BLaER1 (cell line): ENCODE results near the gene TNS1.

ENCODE experiments used
- H3K27ac ChIP-seq: shearing (Covaris generic); formaldehyde crosslinking; 2 replicates; pipeline ENCODE4 v1.8.1; 2022
- H3K27me3 ChIP-seq: shearing (Covaris generic); formaldehyde crosslinking; 2 replicates; pipeline ENCODE4 v1.8.1; 2022
- H3K36me3 ChIP-seq: shearing (Covaris generic); formaldehyde crosslinking; 2 replicates; pipeline ENCODE4 v1.8.1; 2022
- H3K4me1 ChIP-seq: shearing (Covaris generic); formaldehyde crosslinking; 2 replicates; pipeline ENCODE4 v1.8.1; 2022
- H3K4me2 ChIP-seq: shearing (Covaris generic); formaldehyde crosslinking; 2 replicates; pipeline ENCODE4 v1.8.1; 2022
- H3K4me3 ChIP-seq: shearing (Covaris generic); formaldehyde crosslinking; 2 replicates; pipeline ENCODE4 v1.8.1; 2022
- H3K9ac ChIP-seq: shearing (Covaris generic); formaldehyde crosslinking; 2 replicates; pipeline ENCODE4 v1.8.1; 2022
- H3K9me3 ChIP-seq: shearing (Covaris generic); formaldehyde crosslinking; 2 replicates; pipeline ENCODE4 v1.8.1; 2022
- H4K20me1 ChIP-seq: shearing (Covaris generic); formaldehyde crosslinking; 2 replicates; pipeline ENCODE4 v1.8.1; 2022
- Cebpa-rat ChIP-seq: shearing (Covaris generic); IDR thresholded peaks from 2 replicates; pipeline ENCODE4 v1.8.1; 2022

The TNS1 gene

DNA sequence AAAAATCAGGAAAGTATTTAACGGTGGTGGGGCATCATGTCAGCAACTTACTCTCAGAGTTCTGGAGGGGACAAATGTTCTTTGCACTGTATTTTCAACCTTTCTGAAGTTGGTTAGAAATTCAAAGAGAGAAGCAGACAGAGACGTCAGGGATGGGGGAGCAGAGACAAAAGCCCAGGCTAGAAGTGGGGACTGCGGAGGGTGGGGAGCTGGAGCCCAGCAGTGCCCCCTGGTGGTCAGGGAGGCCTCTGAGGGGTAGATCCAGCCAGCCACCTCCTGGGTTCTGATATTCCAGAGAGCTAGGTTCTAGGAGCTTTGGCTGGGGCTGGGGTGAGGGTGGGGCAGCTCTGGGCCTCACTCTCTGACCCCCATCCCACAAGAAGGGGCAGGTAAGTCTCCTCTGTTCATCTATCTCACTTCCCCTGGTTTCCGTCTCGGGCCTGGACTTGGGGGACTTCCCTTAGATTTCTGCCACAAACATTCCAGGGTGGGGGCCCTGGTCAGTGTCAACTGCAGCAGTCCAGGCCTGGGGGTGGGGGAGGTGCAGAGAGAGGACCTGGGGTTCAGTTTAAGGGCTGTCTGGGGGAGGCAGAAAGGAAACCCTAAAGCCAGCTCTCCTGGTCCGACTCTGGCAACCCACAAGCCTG lies 8.9 kb downstream of the TNS1 start:
- H3K4me2 ChIP-seq = peak overlapping the region; percentile 65
- H3K9me3 ChIP-seq = no peaks in the 10 kb centered on the region

DNA sequence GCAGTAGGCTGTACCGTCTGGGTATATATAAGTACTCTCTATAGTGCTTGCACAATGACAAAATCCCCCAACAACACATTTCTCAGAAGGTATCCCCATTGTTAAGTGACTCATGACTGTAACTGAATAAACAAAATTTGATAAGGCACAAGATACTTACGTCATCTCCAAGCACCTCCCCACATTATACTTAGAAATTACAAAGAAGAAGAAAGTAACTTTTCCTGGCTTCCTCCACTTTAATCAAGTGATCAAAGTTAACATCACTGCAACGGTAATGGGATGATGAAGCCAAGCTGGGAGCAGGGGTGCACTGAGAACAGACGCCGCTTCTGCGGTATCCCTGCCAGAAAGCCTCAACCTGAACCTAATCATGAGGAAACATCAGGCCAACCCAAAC lies 9.7 kb downstream of the TNS1 start:
- H3K36me3 ChIP-seq = peaks cover 67% of the 10 kb centered on the region
- no peak overlapping the region for H3K4me2 ChIP-seq
- no peak overlapping the region for H3K9ac ChIP-seq
- H3K27ac ChIP-seq = no peak overlapping the region
- no peaks in the 10 kb centered on the region for H3K9me3 ChIP-seq
- H3K4me1 ChIP-seq = peaks cover 43% of the 10 kb centered on the region
- H4K20me1 ChIP-seq = peaks cover 54% of the 10 kb centered on the region
- no peak overlapping the region for H3K4me3 ChIP-seq
- no peak for TF ChIP-seq Cebpa-rat
- no peaks in the 10 kb centered on the region for H3K27me3 ChIP-seq

More for the DNA sequence above, 8.9 kb downstream of the TNS1 start:
- Histone ChIP-seq H3K27me3 (no peaks in the 10 kb centered on the region), H3K4me3 (no peak overlapping the region), H3K9ac (peak overlapping the region; percentile 43; the same call in 1 of the 2 replicates), H4K20me1 (peaks cover 50% of the 10 kb centered on the region), H3K4me1 (peaks cover 39% of the 10 kb centered on the region), H3K36me3 (peaks cover 71% of the 10 kb centered on the region), H3K27ac (peak overlapping the region; percentile 56; the same call in 1 of the 2 replicates)
- no peak for TF ChIP-seq Cebpa-rat

DNA sequence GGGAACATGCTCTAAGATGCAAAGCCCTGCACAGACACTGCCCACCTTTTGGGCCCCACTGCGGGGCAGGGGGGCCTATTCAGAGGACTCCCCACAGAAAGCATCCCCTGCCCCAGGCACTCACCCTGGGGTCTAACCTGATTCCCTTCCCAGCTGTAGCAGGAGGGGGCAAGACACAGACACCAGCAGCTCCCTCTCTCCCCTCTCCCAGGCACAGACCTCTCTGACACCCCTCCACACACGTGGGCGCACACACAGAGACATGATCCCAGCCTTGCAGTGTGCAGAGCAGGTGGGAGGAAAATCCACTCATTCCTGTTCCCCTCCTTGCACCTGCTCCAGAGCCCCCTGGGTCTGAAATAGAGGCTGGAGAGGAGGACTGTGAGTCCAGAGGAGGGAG lies 10.7 kb downstream of the TNS1 start:
- Histone ChIP-seq H3K27ac (0 out of 2 replicates have a peak overlapping the region, but pooled peaks have one; percentile 6), H3K27me3 (no peaks in the 10 kb centered on the region), H3K36me3 (peaks cover 69% of the 10 kb centered on the region), H3K4me2 (no peak overlapping the region), H3K4me1 (peaks cover 43% of the 10 kb centered on the region), H4K20me1 (peaks cover 57% of the 10 kb centered on the region), H3K9me3 (no peaks in the 10 kb centered on the region), H3K9ac (no peak overlapping the region), H3K4me3 (no peak overlapping the region)
- no peak for TF ChIP-seq Cebpa-rat

DNA sequence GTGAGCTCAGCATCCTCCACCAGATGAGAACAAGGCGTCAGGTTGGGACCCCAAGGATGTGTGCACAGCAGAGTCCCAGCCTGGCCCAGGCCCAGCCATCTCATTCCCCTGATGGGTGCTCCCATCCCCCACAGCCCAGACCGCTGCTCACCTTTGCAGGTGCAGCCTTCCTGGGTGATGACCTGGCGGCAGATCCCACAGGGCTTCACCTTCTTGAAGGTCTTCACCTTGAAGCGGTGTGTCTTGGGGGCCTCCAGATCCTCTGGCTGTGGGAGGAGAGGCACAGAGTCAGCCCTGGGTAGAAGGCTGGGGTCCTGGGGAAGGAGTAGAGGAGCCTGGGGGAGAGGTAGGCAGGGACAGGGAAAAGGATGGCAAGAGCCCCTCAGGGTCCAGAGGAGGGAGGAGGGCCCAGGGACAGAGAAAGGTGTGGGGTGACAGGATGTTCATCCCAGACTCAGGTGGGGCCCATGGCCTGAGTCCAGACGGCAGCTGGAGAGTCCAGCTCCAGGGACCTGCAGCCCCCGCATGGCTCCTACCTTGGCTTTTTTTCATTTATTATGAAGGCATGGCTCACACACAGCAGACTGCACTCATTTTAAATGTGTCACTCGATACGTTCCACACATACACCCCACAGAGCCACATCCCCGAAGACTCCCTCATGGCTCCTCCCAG lies 11.9 kb downstream of the TNS1 start:
- H3K27ac ChIP-seq = no peak overlapping the region
- no peaks in the 10 kb centered on the region for H3K27me3 ChIP-seq
- no peak overlapping the region for H3K4me2 ChIP-seq
- no peaks in the 10 kb centered on the region for H3K9me3 ChIP-seq
- peaks cover 42% of the 10 kb centered on the region for H3K4me1 ChIP-seq
- H3K36me3 ChIP-seq = peaks cover 80% of the 10 kb centered on the region
- H4K20me1 ChIP-seq = peaks cover 63% of the 10 kb centered on the region
- no peak overlapping the region for H3K9ac ChIP-seq
- no peak overlapping the region for H3K4me3 ChIP-seq
- TF ChIP-seq Cebpa-rat = no peak

DNA sequence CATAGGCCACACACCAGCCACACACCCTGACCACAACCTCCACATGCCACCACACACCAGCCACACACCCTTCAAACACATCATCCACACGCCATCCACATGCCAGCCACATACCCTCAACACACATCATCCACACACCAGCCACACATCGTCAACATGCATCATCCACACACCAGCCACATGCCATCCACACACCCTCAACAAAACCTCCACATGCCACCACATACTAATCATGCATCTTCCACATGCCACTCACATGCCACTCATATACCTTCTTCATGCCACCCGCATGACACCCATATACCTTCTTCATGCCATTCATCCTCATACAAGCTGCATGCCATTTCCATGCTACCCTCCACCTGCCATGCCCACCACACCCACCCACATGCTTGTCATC lies 12.4 kb downstream of the TNS1 start:
- H3K4me3 ChIP-seq = no peak overlapping the region
- H3K27me3 ChIP-seq = no peaks in the 10 kb centered on the region
- H4K20me1 ChIP-seq = peaks cover 63% of the 10 kb centered on the region
- no peak overlapping the region for H3K9ac ChIP-seq
- TF ChIP-seq Cebpa-rat = no peak
- peaks cover 86% of the 10 kb centered on the region for H3K36me3 ChIP-seq
- H3K4me1 ChIP-seq = peaks cover 36% of the 10 kb centered on the region
- no peaks in the 10 kb centered on the region for H3K9me3 ChIP-seq
- no peak overlapping the region for H3K4me2 ChIP-seq
- H3K27ac ChIP-seq = no peak overlapping the region

DNA sequence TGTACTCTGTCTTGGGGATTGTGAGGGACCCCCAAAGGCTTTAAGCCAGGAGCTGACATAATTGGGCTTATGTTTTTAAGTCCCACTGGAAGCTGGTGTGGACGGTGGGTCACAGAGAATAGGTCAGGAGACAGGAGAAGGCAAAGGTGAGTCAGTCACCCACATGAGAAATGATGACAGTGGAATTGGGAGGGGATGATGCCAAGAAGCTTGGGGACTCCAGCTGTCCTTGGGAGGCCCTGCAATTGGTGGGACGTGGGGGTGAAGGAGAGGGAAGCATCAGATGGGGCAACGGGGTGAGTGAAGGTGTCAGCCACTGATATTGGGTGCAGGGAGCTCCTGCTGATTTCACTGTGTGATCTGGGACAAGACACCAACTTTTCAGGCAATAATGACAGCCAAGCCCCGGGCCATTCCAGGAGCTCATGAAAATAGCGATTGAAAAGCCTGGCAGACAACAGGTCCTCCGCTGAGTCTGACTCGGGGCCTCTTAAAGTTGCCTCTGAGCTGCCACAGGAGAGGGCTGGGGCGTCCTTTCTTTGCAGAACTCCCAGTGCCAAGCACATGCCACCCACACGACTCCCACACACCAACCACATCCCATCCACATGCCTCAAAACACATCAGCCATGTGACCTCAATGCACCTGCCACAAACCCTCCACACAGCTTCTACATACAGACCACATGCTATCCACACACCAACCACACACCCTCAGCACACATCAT lies 13.4 kb downstream of the TNS1 start:
- Histone ChIP-seq H3K36me3 (peaks cover 82% of the 10 kb centered on the region), H3K27me3 (no peaks in the 10 kb centered on the region), H4K20me1 (peaks cover 53% of the 10 kb centered on the region), H3K27ac (no peak overlapping the region), H3K9me3 (no peaks in the 10 kb centered on the region), H3K4me3 (no peak overlapping the region), H3K9ac (no peak overlapping the region), H3K4me2 (no peak overlapping the region), H3K4me1 (peaks cover 30% of the 10 kb centered on the region)
- no peak for TF ChIP-seq Cebpa-rat

DNA sequence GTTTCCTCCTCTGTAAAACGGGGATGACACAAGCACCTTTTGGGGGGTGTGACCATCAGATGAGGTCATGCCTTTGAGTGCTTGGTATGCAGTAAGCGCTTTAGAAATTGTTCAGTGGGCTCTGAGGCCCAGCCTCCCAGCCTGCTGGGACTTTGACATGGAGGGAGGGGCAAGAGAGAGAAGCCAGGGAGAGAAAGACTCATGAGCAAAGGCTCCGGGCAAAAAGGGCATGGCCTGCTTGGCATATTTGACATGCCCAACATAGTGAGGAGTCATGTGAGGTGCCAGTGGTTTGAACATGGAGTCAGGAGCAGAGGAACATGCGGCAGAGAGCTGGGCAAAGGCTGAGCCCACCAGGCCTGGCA lies 14.0 kb downstream of the TNS1 start:
- H3K36me3 ChIP-seq = peaks cover 88% of the 10 kb centered on the region
- no peak overlapping the region for H3K27ac ChIP-seq
- H4K20me1 ChIP-seq = peaks cover 50% of the 10 kb centered on the region
- no peaks in the 10 kb centered on the region for H3K27me3 ChIP-seq
- H3K4me1 ChIP-seq = peaks cover 30% of the 10 kb centered on the region
- TF ChIP-seq Cebpa-rat = no peak
- no peak overlapping the region for H3K4me2 ChIP-seq
- H3K9me3 ChIP-seq = no peaks in the 10 kb centered on the region
- H3K9ac ChIP-seq = no peak overlapping the region
- H3K4me3 ChIP-seq = no peak overlapping the region

DNA sequence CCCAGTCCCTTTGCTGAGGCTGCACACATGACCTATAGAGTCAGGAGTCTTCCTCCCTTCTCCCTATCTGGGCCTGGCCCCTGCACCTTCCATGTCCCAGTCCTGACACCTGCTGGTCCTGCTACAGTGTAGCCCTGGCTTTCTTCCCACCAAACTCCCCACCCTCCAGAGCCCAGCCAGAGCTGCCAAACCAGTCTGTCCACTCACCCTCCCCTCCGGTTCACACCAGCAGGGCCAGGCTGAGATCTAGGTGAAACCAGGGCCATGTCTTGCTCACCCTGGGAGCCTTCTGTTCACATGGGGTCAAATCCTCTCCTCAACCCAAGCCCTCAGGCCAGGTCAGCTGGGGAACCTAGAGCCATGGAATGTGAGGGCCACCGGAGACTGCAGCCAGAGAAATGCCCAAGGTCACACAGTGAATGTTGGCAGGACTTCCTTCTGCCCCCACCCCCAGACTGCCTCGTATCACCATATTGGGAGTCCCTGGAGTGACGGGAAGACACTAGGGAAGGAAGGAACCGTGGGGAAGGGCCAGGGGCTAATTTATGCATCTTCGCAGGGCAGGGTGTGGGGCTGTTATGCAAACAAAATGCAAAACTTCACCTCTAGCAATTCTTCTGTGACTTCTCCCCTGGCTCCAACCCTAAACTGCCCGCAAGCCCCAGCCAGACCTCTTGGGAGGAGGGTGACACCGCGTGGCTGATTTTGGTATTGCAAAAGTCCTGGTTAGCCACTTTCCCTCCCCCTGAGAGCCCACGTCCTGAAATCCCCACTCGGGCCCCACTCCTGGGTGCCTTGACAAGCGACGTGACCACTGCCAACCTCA lies 14.6 kb downstream of the TNS1 start:
- no peak overlapping the region for H3K27ac ChIP-seq
- no peak overlapping the region for H3K9ac ChIP-seq
- H3K27me3 ChIP-seq = no peaks in the 10 kb centered on the region

DNA sequence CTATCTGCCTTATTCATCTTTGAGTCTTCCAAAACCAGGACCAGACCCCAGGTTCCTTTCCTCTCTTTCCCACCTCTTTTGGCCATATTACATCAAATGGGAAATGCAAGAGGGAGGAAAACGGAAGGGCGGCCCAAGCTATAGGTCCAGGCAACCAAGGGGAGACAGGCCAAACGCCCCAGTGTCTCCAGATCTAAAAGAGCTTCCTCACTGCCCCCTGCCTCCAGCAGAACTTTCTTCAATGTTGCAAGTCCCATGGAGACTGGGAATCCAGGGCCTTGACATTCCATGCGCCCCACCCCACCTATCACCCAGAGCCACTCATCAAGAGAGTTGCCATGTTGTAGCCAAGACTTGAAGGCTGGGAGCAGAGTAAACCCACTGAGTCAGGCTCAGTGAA lies 15.4 kb downstream of the TNS1 start:
- H3K4me1 ChIP-seq = peaks cover 27% of the 10 kb centered on the region
- no peak overlapping the region for H3K4me2 ChIP-seq
- no peaks in the 10 kb centered on the region for H3K27me3 ChIP-seq
- TF ChIP-seq Cebpa-rat = no peak
- peaks cover 3% of the 10 kb centered on the region; the same call in 1 of the 2 replicates for H3K9me3 ChIP-seq
- no peak overlapping the region for H3K9ac ChIP-seq
- peaks cover 60% of the 10 kb centered on the region for H4K20me1 ChIP-seq
- peaks cover 92% of the 10 kb centered on the region for H3K36me3 ChIP-seq
- H3K4me3 ChIP-seq = no peak overlapping the region
- no peak overlapping the region for H3K27ac ChIP-seq

More for the DNA sequence above, 14.6 kb downstream of the TNS1 start:
- TF ChIP-seq Cebpa-rat = no peak
- H3K4me1 ChIP-seq = peaks cover 25% of the 10 kb centered on the region
- H3K4me3 ChIP-seq = no peak overlapping the region
- H4K20me1 ChIP-seq = peaks cover 52% of the 10 kb centered on the region
- peaks cover 90% of the 10 kb centered on the region for H3K36me3 ChIP-seq
- no peak overlapping the region for H3K4me2 ChIP-seq
- H3K9me3 ChIP-seq = no peaks in the 10 kb centered on the region
